HCT116 (cell line): Measurements from ENCODE around the gene MRPL33. TPM values are rescaled to one million over a fixed set of nuclear protein-coding genes. Genes with fewer than 3 reads are reported as not detected.

Experiments
- ATAC-seq: fragments of 200-7000 bp; cut with Tn5 transposase; 2 replicates; pipeline ENCODE4 v1.9.1; 2020; ENCODE audit warnings: mild to moderate bottlenecking, moderate library complexity
- BruUV-seq: library from RNA; stranded (reverse); fragments of 400-500 nt; replicated peaks from 2 replicates; lab custom pipeline; 2021; lab: Mats Ljungman, UMichigan
- CTCF ChIA-PET: fragments of 300-600 bp; sonication (Branson Sonifier 250); formaldehyde crosslinking; loops from one replicate; lab custom pipeline; 2021; ENCODE audit warnings: antibody characterized with exemption; lab: Charles Lee
- POLR2A ChIA-PET: fragments of 300-600, 350-600 bp; sonication (Branson Sonifier 250); formaldehyde crosslinking; loops from one replicate; lab custom pipeline; 2021; ENCODE audit warnings: antibody characterized with exemption; lab: Charles Lee
- RAD21 ChIA-PET, 2 experiments: fragments of 300-600 bp; sonication (Branson Sonifier 250); formaldehyde crosslinking; loops; one replicate each; lab custom pipeline; 2023; ENCODE audit warnings: low total read pairs in 2 of 2; ENCODE audit not compliant: uncharacterized antibody in 2 of 2, unreplicated experiment in 2 of 2, low non-redundant PET in 1 of 2; lab: Charles Lee
- DNase-seq: peaks from one replicate; pipeline ENCODE4 v3.0.0-alpha.2; 2010; ENCODE audit warnings: low read depth, low spot score
- H2AFZ ChIP-seq: fragments of 200-600 bp; shearing (Covaris generic), sonication (generic); 2 replicates; pipeline ENCODE4 v1.6.1; 2017; ENCODE audit warnings: low read depth, mixed run types, mixed read lengths, antibody characterized with exemption, low read length; ENCODE audit not compliant: poor library complexity, severe bottlenecking
- H3K27ac ChIP-seq: 2 replicates; pipeline ENCODE4 v1.5.1; 2012; ENCODE audit warnings: low read depth, low read length
- H3K27me3 ChIP-seq: fragments of 200-600 bp; sonication (generic); 2 replicates; pipeline ENCODE4 v1.6.1; 2016; ENCODE audit warnings: mixed run types, low read length, mixed read lengths; ENCODE audit not compliant: insufficient read depth
- H3K36me3 ChIP-seq, 2 experiments: fragments of 200-500 bp in 1 of 2; fragments of 200-600 bp in 1 of 2; sonication (Bioruptor generic) in 1 of 2; sonication (generic) in 1 of 2; 2 replicates each; pipeline versions ENCODE4 v1.5.1 to v1.6.1; 2014 to 2016; ENCODE audit warnings: low read length in 2 of 2, inconsistent platforms in 1 of 2, mixed read lengths in 1 of 2, mixed run types in 1 of 2; ENCODE audit not compliant: insufficient read depth in 2 of 2, control insufficient read depth in 1 of 2
- H3K4me1 ChIP-seq, 2 experiments: fragments of 200-600 bp in 1 of 2; sonication (generic) in 1 of 2; 2 replicates each; pipeline versions ENCODE4 v1.5.1 to v1.6.1; 2012 to 2017; ENCODE audit warnings: low read length in 2 of 2, inconsistent platforms in 1 of 2, mild to moderate bottlenecking in 1 of 2, mixed read lengths in 1 of 2, mixed run types in 1 of 2, moderate library complexity in 1 of 2; ENCODE audit not compliant: insufficient read depth in 2 of 2, control insufficient read depth in 1 of 2
- H3K4me2 ChIP-seq: fragments of 200-600 bp; sonication (generic); 2 replicates; pipeline ENCODE4 v1.6.1; 2017; ENCODE audit warnings: mixed run types, low read length, mixed read lengths
- H3K4me3 ChIP-seq, 2 experiments: fragments of 200-600 bp in 1 of 2; sonication (generic) in 1 of 2; replicated peaks in 1 of 2; 2 replicates each; pipeline ENCODE4 v1.5.1; 2011 to 2016; ENCODE audit warnings: low read length in 2 of 2, control low read depth in 1 of 2, low read depth in 1 of 2, mild to moderate bottlenecking in 1 of 2, mixed read lengths in 1 of 2, mixed run types in 1 of 2
- H3K79me2 ChIP-seq: fragments of 200-600 bp; sonication (generic); 2 replicates; pipeline ENCODE4 v1.6.1; 2017; ENCODE audit warnings: mild to moderate bottlenecking, mixed run types, low read length, moderate library complexity, mixed read lengths; ENCODE audit not compliant: insufficient read depth
- H3K9ac ChIP-seq: fragments of 200-600 bp; sonication (generic); 2 replicates; pipeline ENCODE4 v1.6.1; 2016; ENCODE audit warnings: low read length, mixed read lengths
- H3K9me2 ChIP-seq: fragments of 200-600 bp; sonication (generic), shearing (Covaris generic); 2 replicates; pipeline ENCODE4 v1.6.1; 2017; ENCODE audit warnings: mixed run types, mild to moderate bottlenecking, moderate library complexity; ENCODE audit not compliant: insufficient read depth
- H3K9me3 ChIP-seq, 2 experiments: fragments of 200-500 bp in 1 of 2; fragments of 200-600 bp in 1 of 2; sonication (Bioruptor generic) in 1 of 2; sonication (generic) in 1 of 2; 2 replicates each; pipeline ENCODE4 v1.6.1; 2014 to 2017; ENCODE audit warnings: low read length in 2 of 2, mixed read lengths in 2 of 2, inconsistent platforms in 1 of 2, low read depth in 1 of 2, mild to moderate bottlenecking in 1 of 2, mixed run types in 1 of 2, moderate library complexity in 1 of 2; ENCODE audit not compliant: control insufficient read depth in 1 of 2, insufficient read depth in 1 of 2
- H4K20me1 ChIP-seq: fragments of 200-600 bp; sonication (generic), shearing (Covaris generic); 2 replicates; pipeline ENCODE4 v1.6.1; 2017; ENCODE audit warnings: mixed run types, mild to moderate bottlenecking, moderate library complexity; ENCODE audit not compliant: insufficient read depth
- CBX3 ChIP-seq: IDR thresholded peaks from 2 replicates; pipeline ENCODE4 v1.6.1; 2012; ENCODE audit warnings: low read depth
- CEBPB ChIP-seq: IDR thresholded peaks from 2 replicates; pipeline ENCODE4 v1.6.1; 2012; ENCODE audit warnings: low read depth
- CTCF ChIP-seq, 3 experiments: fragments of 200-600 bp in 1 of 3; sonication (generic) in 1 of 3; IDR thresholded peaks in 2 of 3; conservative IDR thresholded peaks in 1 of 3; 2 replicates each; pipeline ENCODE4 v1.5.1; 2012 to 2017; ENCODE audit warnings: low read depth in 2 of 3, low read length in 2 of 3, antibody characterized with exemption in 1 of 3, borderline replicate concordance in 1 of 3, control low read depth in 1 of 3, mild to moderate bottlenecking in 1 of 3, mixed read lengths in 1 of 3, mixed run types in 1 of 3, moderate library complexity in 1 of 3; ENCODE audit not compliant: insufficient read depth in 1 of 3
- ELF1 ChIP-seq: IDR thresholded peaks from 2 replicates; pipeline ENCODE4 v1.6.1; 2012; ENCODE audit warnings: low read depth, borderline replicate concordance
- EZH2 ChIP-seq: fragments of 200-600 bp; sonication (generic); IDR thresholded peaks from 2 replicates; pipeline ENCODE4 v1.6.1; 2017; ENCODE audit warnings: antibody characterized with exemption, mixed run types
- EZH2phosphoT487 ChIP-seq: fragments of 200-600 bp; IDR thresholded peaks from 2 replicates; pipeline ENCODE4 v1.6.1; 2018; ENCODE audit warnings: antibody characterized with exemption, borderline replicate concordance
- JUND ChIP-seq: IDR thresholded peaks from 2 replicates; pipeline ENCODE4 v1.6.1; 2012
- POLR2A ChIP-seq: IDR thresholded peaks from 2 replicates; pipeline ENCODE4 v1.7.0; 2011; ENCODE audit warnings: borderline replicate concordance; ENCODE audit not compliant: insufficient read depth, insufficient read length; ENCODE audit errors: extremely low read depth
- POLR2AphosphoS5 ChIP-seq: IDR thresholded peaks from 2 replicates; pipeline ENCODE4 v1.6.1; 2011; ENCODE audit warnings: mild to moderate bottlenecking, low read depth, low read length, moderate library complexity
- RAD21 ChIP-seq: IDR thresholded peaks from 2 replicates; pipeline ENCODE4 v1.6.1; 2012; ENCODE audit warnings: low read depth, mild to moderate bottlenecking
- SIN3A ChIP-seq: IDR thresholded peaks from 2 replicates; pipeline ENCODE4 v1.6.1; 2012; ENCODE audit warnings: low read depth
- SRF ChIP-seq: IDR thresholded peaks from 2 replicates; pipeline ENCODE4 v1.6.1; 2012; ENCODE audit warnings: low read depth
- TCF7L2 ChIP-seq: IDR thresholded peaks from 2 replicates; pipeline ENCODE4 v1.7.0; 2011; ENCODE audit warnings: borderline replicate concordance, inconsistent platforms; ENCODE audit not compliant: insufficient read depth, insufficient read length; ENCODE audit errors: extremely low read depth
- YY1 ChIP-seq: IDR thresholded peaks from 2 replicates; pipeline ENCODE4 v1.6.1; 2011; ENCODE audit warnings: low read length, low read depth, moderate library complexity, mild to moderate bottlenecking; ENCODE audit not compliant: insufficient replicate concordance; ENCODE audit errors: extremely low read depth
- intact Hi-C: fragments of 100-400 bp; cut with micrococcal nuclease; formaldehyde crosslinking; loops from 2 replicates; pipeline ENCODE4 v1.10.0; 2022
- total RNA-seq: library from RNA; stranded (reverse); gene quantifications from one replicate; pipeline ENCODE4 v1.2.1, GENCODE V29; 2021; ENCODE audit not compliant: unreplicated experiment

Gene MRPL33
- total RNA-seq, 1 experiment from 2014 or later: 66.3 TPM

GRCh38 chr2:27754138-27754588 is 17.4 kb upstream of the MRPL33 start:
- ChIA-PET CTCF (interaction anchor here (0.6 to 3.6 kb wide), 7 partner anchors 10 to 695 kb away, joined by 3 to 26 read pairs (median 8); no protein-coding TSS in a partner anchor), POLR2A (interaction anchor here (1.3 to 1.6 kb wide), 3 partner anchors 31 to 51 kb away, joined by 4 to 6 read pairs (median 5); no protein-coding TSS in a partner anchor), RAD21 (interaction anchor here (1.8 to 2.5 kb wide), 3 partner anchors 31 to 48 kb away, joined by 4 to 10 read pairs (median 8); no protein-coding TSS in a partner anchor)
- Histone ChIP-seq H3K27me3 (no peaks in the 10 kb centered on the region), H3K4me1 (peaks cover 12 to 25% of the 10 kb centered on the region in 2 experiments), H4K20me1 (no peaks in the 10 kb centered on the region), H3K79me2 (no peaks in the 10 kb centered on the region), H3K36me3 (no peaks in the 10 kb centered on the region), H3K9me3 (peaks cover 0 to 5% of the 10 kb centered on the region in 2 experiments; a peak in 2 of 4 replicates), H2AFZ (peak overlapping the region; percentile 96), H3K4me3 (no peak overlapping the region; a peak in 1 of 4 replicates), H3K27ac (no peak overlapping the region), H3K9ac (no peak overlapping the region), H3K9me2 (no peaks in the 10 kb centered on the region), H3K4me2 (peak overlapping the region; percentile 73; the same call in 1 of the 2 replicates)
- intact Hi-C loops: loop anchor here (1.0 to 10.0 kb wide), 5 partner anchors 52 to 998 kb away; partner anchors contain the start of genes FOSL2 and PPP1CB
- ATAC-seq (peak; percentile 95), DNase-seq (peak; percentile 56)
- TF ChIP-seq CTCF (IDR thresholded peaks at IDR 0.05 in 2 of 3, conservative IDR thresholded peaks at IDR 0.05 in 1 of 3; ENCODE audit: borderline replicate concordance in 1 of 3, insufficient read depth in 1 of 3, low read depth in 2 of 3, low read length in 2 of 3) (peak; percentile 94 to 99 (median 94)), RAD21 (peak; percentile 98), POLR2AphosphoS5 (peak; percentile 40; the same call in 1 of the 2 replicates), CBX3 (no peak)
- no TSS peak for BruUV-seq

- Histone ChIP-seq H3K27ac (no peak overlapping the region), H3K79me2 (no peaks in the 10 kb centered on the region), H4K20me1 (no peaks in the 10 kb centered on the region), H3K9me2 (no peaks in the 10 kb centered on the region), H3K9me3 (no peaks in the 10 kb centered on the region), H2AFZ (no peak overlapping the region), H3K4me1 (peaks cover 12 to 25% of the 10 kb centered on the region in 2 experiments), H3K4me2 (no peak overlapping the region), H3K36me3 (no peaks in the 10 kb centered on the region), H3K4me3 (no peak overlapping the region), H3K9ac (no peak overlapping the region), H3K27me3 (no peaks in the 10 kb centered on the region)
- RAD21 ChIA-PET: interaction anchor here in 1 of 2 experiments (2.0 kb wide), 1 partner anchor 32 kb away, joined by 8 read pairs; no protein-coding TSS in a partner anchor
- POLR2A ChIA-PET: interaction anchor here (1.3 to 1.5 kb wide), 2 partner anchors 31 to 51 kb away, joined by 4 to 5 read pairs; no protein-coding TSS in a partner anchor
- TF ChIP-seq EZH2 (no peak), JUND (no peak), EZH2phosphoT487 (no peak), CEBPB (no peak), POLR2AphosphoS5 (no peak), CBX3 (no peak), SRF (no peak), YY1 (no peak), TCF7L2 (no peak), SIN3A (no peak), POLR2A (no peak), RAD21 (no peak), ELF1 (no peak), CTCF (IDR thresholded peaks at IDR 0.05 in 2 of 3, conservative IDR thresholded peaks at IDR 0.05 in 1 of 3; ENCODE audit: borderline replicate concordance in 1 of 3, insufficient read depth in 1 of 3, low read depth in 2 of 3, low read length in 2 of 3) (no peak)
- CTCF ChIA-PET: interaction anchor here (0.9 to 3.0 kb wide), 3 partner anchors 10 to 694 kb away, joined by 4 to 26 read pairs (median 16); no protein-coding TSS in a partner anchor
- DNase-seq (no peak), ATAC-seq (no peak)
- BruUV-seq: no TSS peak
- intact Hi-C loops: loop anchor here (1.0 to 10.0 kb wide), 5 partner anchors 53 to 997 kb away; partner anchors contain the start of genes FOSL2 and PPP1CB
These were observed 16.7 kb upstream of the MRPL33 start for GRCh38 chr2:27754831-27755230.
